HepG2 (cell line): ENCODE results near the gene TBC1D10B. TPM values are rescaled to one million over a fixed set of nuclear protein-coding genes. Genes with fewer than 3 reads are reported as not detected.
A peak's percentile ranks its signal among the peaks of the same experiment; 100 is the strongest.

Source experiments
- CCAR2 ChIP-seq: fragments of 200-400 bp; formaldehyde crosslinking; optimal IDR thresholded peaks from 2 replicates; pipeline ENCODE3; 2018; ENCODE audit warnings: low read depth, mild to moderate bottlenecking, low read length, moderate library complexity
- CHD2 ChIP-seq: IDR thresholded peaks from 2 replicates; pipeline ENCODE4 v1.6.1; 2011; ENCODE audit warnings: low read depth, low read length, improper control_type of control experiment
- GABPB1 ChIP-seq: IDR thresholded peaks from 2 replicates; pipeline ENCODE4 v1.6.1; 2016; ENCODE audit warnings: mild to moderate bottlenecking, missing genetic modification reagents, moderate library complexity, missing compliant biosample characterization
- HIVEP1 ChIP-seq: sonication (generic); formaldehyde crosslinking; IDR thresholded peaks from 2 replicates; pipeline ENCODE4 v1.4.0; 2020; ENCODE audit warnings: mild to moderate bottlenecking, missing genetic modification reagents
- HNRNPLL ChIP-seq: fragments of 200-400 bp; formaldehyde crosslinking; IDR thresholded peaks from 2 replicates; pipeline ENCODE4 v1.6.1; 2017; ENCODE audit warnings: mild to moderate bottlenecking, low read depth, low read length; ENCODE audit not compliant: poor library complexity, severe bottlenecking
- MTA1 ChIP-seq: sonication (generic); formaldehyde crosslinking; IDR thresholded peaks from 2 replicates; pipeline ENCODE4 v1.4.0; 2020; ENCODE audit warnings: missing genetic modification reagents, mild to moderate bottlenecking, borderline replicate concordance
- MZF1 ChIP-seq: sonication (generic); formaldehyde crosslinking; IDR thresholded peaks from 2 replicates; pipeline ENCODE4 v1.8.1; 2023; ENCODE audit warnings: mild to moderate bottlenecking, missing genetic modification reagents, borderline replicate concordance
- NR2C2 ChIP-seq: sonication (generic); formaldehyde crosslinking; IDR thresholded peaks from 2 replicates; pipeline ENCODE4 v1.4.0; 2020; ENCODE audit warnings: missing genetic modification reagents, mild to moderate bottlenecking, moderate library complexity, borderline replicate concordance
- PAX8 ChIP-seq: sonication (generic); formaldehyde crosslinking; IDR thresholded peaks from 2 replicates; pipeline ENCODE4 v1.8.0; 2022; ENCODE audit warnings: mild to moderate bottlenecking, missing genetic modification reagents, borderline replicate concordance
- PHF8 ChIP-seq: sonication (generic); formaldehyde crosslinking; IDR thresholded peaks from 2 replicates; pipeline ENCODE4 v1.5.0; 2020; ENCODE audit warnings: missing genetic modification reagents
- RELA ChIP-seq: sonication (generic); formaldehyde crosslinking; IDR thresholded peaks from 2 replicates; pipeline ENCODE4 v1.4.0; 2020; ENCODE audit warnings: missing genetic modification reagents
- SIN3A ChIP-seq: IDR thresholded peaks from 2 replicates; pipeline ENCODE4 v1.6.1; 2011; ENCODE audit warnings: low read depth, mild to moderate bottlenecking, control low read depth, low read length, borderline replicate concordance
- SRSF9 ChIP-seq: fragments of 200-400 bp; formaldehyde crosslinking; IDR thresholded peaks from 2 replicates; pipeline ENCODE4 v1.6.1; 2018; ENCODE audit warnings: borderline replicate concordance, mild to moderate bottlenecking, low read depth, low read length; ENCODE audit not compliant: insufficient read depth, poor library complexity, severe bottlenecking
- TBP ChIP-seq: sonication (generic); formaldehyde crosslinking; IDR thresholded peaks from 2 replicates; pipeline ENCODE4 v1.5.0; 2020; ENCODE audit warnings: missing genetic modification reagents
- U2AF2 ChIP-seq: fragments of 200-400 bp; formaldehyde crosslinking; IDR thresholded peaks from 2 replicates; pipeline ENCODE4 v1.6.1; 2017; ENCODE audit warnings: low read depth, mild to moderate bottlenecking, low read length
- ZBTB26 ChIP-seq: IDR thresholded peaks from 2 replicates; pipeline ENCODE4 v1.6.1; 2016; ENCODE audit warnings: missing compliant biosample characterization, missing genetic modification reagents, borderline replicate concordance
- ZBTB34 ChIP-seq: sonication (generic); formaldehyde crosslinking; IDR thresholded peaks from 2 replicates; pipeline ENCODE4 v1.8.0; 2022; ENCODE audit warnings: mild to moderate bottlenecking, missing genetic modification reagents
- ZNF333 ChIP-seq: sonication (generic); formaldehyde crosslinking; IDR thresholded peaks from 2 replicates; pipeline ENCODE4 v1.4.0; 2020; ENCODE audit warnings: mild to moderate bottlenecking, missing genetic modification reagents, borderline replicate concordance
- ZNF451 ChIP-seq: sonication (generic); formaldehyde crosslinking; IDR thresholded peaks from 2 replicates; pipeline ENCODE4 v1.5.0; 2020; ENCODE audit warnings: mild to moderate bottlenecking, missing genetic modification reagents
- ZNF773 ChIP-seq: sonication (generic); formaldehyde crosslinking; IDR thresholded peaks from 2 replicates; pipeline ENCODE4 v1.4.0; 2020; ENCODE audit warnings: missing genetic modification reagents, borderline replicate concordance
- ZNF777 ChIP-seq: sonication (generic); formaldehyde crosslinking; IDR thresholded peaks from 2 replicates; pipeline ENCODE4 v1.4.0; 2020; ENCODE audit warnings: missing genetic modification reagents
- polyA plus RNA-seq, 8 experiments: library from polyadenylated mRNA; depleted of rRNA in 3 of 8; stranded (reverse) in 7 of 8; unstranded in 1 of 8; fragments of >200 nt; fragmentation: Illumina TruSeq in 4 of 8; extraction: Trizol in 4 of 8; gene quantifications; 2 replicates each; pipeline versions ENCODE4 v1.2.1 to v1.2.3, GENCODE V29; 2011 to 2016; ENCODE audit warnings: low read depth in 4 of 8, missing spikeins in 1 of 8, mixed read lengths in 1 of 8; ENCODE audit not compliant: insufficient read depth in 1 of 8
- total RNA-seq, 5 experiments: library from RNA; depleted of rRNA; stranded (reverse); fragments of >200 nt; fragmentation: Illumina TruSeq; extraction: Trizol; gene quantifications; 2 replicates each; pipeline ENCODE4 v1.2.3, GENCODE V29; 2016; ENCODE audit warnings: low read depth in 1 of 5
- TF ChIP-seq, protein P1 (sequence below): sonication (generic); formaldehyde crosslinking; IDR thresholded peaks from 2 replicates; pipeline ENCODE4 v1.8.1; 2023; ENCODE audit warnings: mild to moderate bottlenecking, missing genetic modification reagents, borderline replicate concordance
- TF ChIP-seq, protein P2 (sequence below): sonication (generic); formaldehyde crosslinking; IDR thresholded peaks from 2 replicates; pipeline ENCODE4 v1.4.0; 2020; ENCODE audit warnings: missing genetic modification reagents

TBC1D10B gene
- total and polyA plus RNA-seq, 2 of the 13 experiments (the other 11 are each of a cell fraction or from before 2014, with no cell fraction given), result 15.7 to 24.8 TPM

DNA sequence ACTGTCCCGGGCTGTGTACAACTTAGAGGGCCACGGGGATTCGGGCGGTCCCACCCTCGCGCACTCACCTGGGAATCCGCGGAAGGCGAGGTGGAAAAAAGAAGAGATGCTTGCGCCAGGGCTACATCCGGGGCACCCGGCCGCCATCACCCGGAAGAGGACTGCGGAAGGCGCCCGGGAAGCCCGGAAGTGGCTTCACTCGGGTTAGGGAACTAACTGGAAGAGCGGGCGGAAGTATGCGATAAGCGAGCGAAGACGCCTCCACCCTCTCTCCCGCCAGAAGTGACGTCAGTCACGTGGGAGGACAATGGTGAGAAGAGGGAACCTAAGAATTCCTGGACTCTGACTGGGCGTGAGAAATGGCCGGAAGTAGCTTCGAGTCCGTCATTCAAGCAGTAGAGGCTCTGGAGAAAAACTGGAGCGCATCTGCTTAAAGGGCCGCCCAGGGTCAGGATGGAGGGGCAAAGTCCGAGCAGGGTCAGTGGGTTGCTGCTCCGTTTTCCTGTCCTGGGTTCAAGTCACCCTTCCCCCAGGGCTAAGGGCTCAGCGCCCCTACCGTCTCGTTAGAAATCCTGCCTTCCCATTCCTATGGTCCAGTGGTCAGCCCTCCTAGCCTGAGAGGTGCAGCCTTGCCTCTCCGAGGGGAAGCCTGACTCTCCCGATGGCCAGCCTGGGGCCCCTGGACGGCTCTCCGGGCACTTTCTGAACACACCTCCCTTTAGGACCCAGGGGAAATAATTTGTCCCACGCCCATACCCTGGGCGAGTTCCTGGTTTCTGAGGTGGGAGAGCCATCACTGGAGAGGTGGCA, 14.9 kb downstream of the TBC1D10B start, which contains the start of gene CD2BP2 (continued):
- peak; percentile 57; the same call in 1 of the 2 replicates for TF ChIP-seq ZBTB26 (CRISPR knock-in tag)
- TF ChIP-seq HIVEP1, result no peak; the same call in 1 of the 2 replicates
- TF ChIP-seq U2AF2, result peak; percentile 35; the same call in 1 of the 2 replicates
- peak; percentile 100 for TF ChIP-seq NR2C2 (CRISPR knock-in tag)
- TF ChIP-seq, protein P1, sequence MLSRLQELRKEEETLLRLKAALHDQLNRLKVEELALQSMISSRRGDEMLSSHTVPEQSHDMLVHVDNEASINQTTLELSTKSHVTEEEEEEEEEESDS (CRISPR knock-in tag), result peak; percentile 10; the same call in 1 of the 2 replicates
- peak; percentile 65; the same call in 1 of the 2 replicates for TF ChIP-seq ZBTB34
- TF ChIP-seq SIN3A, result peak; percentile 75
- no peak for TF ChIP-seq ZNF333
- TF ChIP-seq MTA1, result no peak
- TF ChIP-seq CCAR2, result peak; percentile 7
- 0 out of 2 replicates have a peak, but pooled peaks have one; percentile 44 for TF ChIP-seq ZNF773 (CRISPR knock-in tag)
- peak; percentile 74 for TF ChIP-seq HNRNPLL
- no peak for TF ChIP-seq ZNF451 (CRISPR knock-in tag)
- TF ChIP-seq GABPB1 (CRISPR knock-in tag), result peak; percentile 98
- TF ChIP-seq, protein P2, sequence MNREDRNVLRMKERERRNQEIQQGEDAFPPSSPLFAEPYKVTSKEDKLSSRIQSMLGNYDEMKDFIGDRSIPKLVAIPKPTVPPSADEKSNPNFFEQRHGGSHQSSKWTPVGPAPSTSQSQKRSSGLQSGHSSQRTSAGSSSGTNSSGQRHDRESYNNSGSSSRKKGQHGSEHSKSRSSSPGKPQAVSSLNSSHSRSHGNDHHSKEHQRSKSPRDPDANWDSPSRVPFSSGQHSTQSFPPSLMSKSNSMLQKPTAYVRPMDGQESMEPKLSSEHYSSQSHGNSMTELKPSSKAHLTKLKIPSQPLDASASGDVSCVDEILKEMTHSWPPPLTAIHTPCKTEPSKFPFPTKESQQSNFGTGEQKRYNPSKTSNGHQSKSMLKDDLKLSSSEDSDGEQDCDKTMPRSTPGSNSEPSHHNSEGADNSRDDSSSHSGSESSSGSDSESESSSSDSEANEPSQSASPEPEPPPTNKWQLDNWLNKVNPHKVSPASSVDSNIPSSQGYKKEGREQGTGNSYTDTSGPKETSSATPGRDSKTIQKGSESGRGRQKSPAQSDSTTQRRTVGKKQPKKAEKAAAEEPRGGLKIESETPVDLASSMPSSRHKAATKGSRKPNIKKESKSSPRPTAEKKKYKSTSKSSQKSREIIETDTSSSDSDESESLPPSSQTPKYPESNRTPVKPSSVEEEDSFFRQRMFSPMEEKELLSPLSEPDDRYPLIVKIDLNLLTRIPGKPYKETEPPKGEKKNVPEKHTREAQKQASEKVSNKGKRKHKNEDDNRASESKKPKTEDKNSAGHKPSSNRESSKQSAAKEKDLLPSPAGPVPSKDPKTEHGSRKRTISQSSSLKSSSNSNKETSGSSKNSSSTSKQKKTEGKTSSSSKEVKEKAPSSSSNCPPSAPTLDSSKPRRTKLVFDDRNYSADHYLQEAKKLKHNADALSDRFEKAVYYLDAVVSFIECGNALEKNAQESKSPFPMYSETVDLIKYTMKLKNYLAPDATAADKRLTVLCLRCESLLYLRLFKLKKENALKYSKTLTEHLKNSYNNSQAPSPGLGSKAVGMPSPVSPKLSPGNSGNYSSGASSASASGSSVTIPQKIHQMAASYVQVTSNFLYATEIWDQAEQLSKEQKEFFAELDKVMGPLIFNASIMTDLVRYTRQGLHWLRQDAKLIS (CRISPR knock-in tag), result no peak
- no peak for TF ChIP-seq RELA (CRISPR knock-in tag)
- no peak for TF ChIP-seq SRSF9
- peak; percentile 99 for TF ChIP-seq ZNF777 (CRISPR knock-in tag)
- no peak; the same call in 1 of the 2 replicates for TF ChIP-seq PAX8 (CRISPR knock-in tag)
- TF ChIP-seq CHD2, result peak; percentile 42
- no peak for TF ChIP-seq TBP (CRISPR knock-in tag)
- TF ChIP-seq MZF1 (CRISPR knock-in tag), result no peak
- TF ChIP-seq PHF8 (CRISPR knock-in tag), result peak; percentile 90; the same call in 1 of the 2 replicates
